Measurements from ENCODE around the gene TTC28. TPM values are rescaled to one million over a fixed set of nuclear protein-coding genes. Genes with fewer than 3 reads are reported as not detected.
"Not testable (repeated sequence)": the region's sequence is repeated elsewhere in the genome, so short reads cannot be mapped to it uniquely, and the experiment has no call there.

The TTC28 gene
- total RNA-seq, 1 donor from 2014 or later: 23.2 TPM

GRCh38 chr22:28198692-28199091, 480.9 kb downstream of the TTC28 start:
- TF ChIP-seq CTCF (IDR thresholded peaks at IDR 0.05; ENCODE audit: insufficient read depth, low read depth, low read length): no peak
- no peak for TF ChIP-seq EZH2 (IDR thresholded peaks at IDR 0.05; ENCODE audit: insufficient read depth, low read length)
- H3K4me1 Mint-ChIP-seq (ENCODE audit: low read depth, unreplicated experiment): no peaks in the 10 kb centered on the region
- H4K20me1 ChIP-seq (ENCODE audit: insufficient read depth, low read length): no peaks in the 10 kb centered on the region
- H3K79me2 ChIP-seq (ENCODE audit: insufficient read depth, low read length): no peaks in the 10 kb centered on the region
- H3K9me3 ChIP-seq (ENCODE audit: insufficient read depth, low read depth, low read length): no peaks in the 10 kb centered on the region
- DNase-seq (ENCODE audit: low read depth) (no peak), FAIRE-seq (no peak)
- no peak overlapping the region for H2AFZ ChIP-seq (ENCODE audit: low read depth, low read length)
- no peak overlapping the region for H3K4me3 ChIP-seq (ENCODE audit: insufficient read depth, low read depth, low read length)
- H3K9ac ChIP-seq (ENCODE audit: low read length): no peak overlapping the region
- no peak overlapping the region for H3K4me2 ChIP-seq (ENCODE audit: low read length)
- no peaks in the 10 kb centered on the region for H3K36me3 ChIP-seq (ENCODE audit: insufficient read depth, low read length)
- H3K9me3 Mint-ChIP-seq (ENCODE audit: unreplicated experiment): peaks cover 2% of the 10 kb centered on the region
- H3K27ac ChIP-seq (ENCODE audit: low read depth, low read length): no peak overlapping the region
- H3K4me3 Mint-ChIP-seq (ENCODE audit: unreplicated experiment): no peak overlapping the region
- no peaks in the 10 kb centered on the region for H3K36me3 Mint-ChIP-seq (ENCODE audit: low read depth, unreplicated experiment)
- H3K27ac Mint-ChIP-seq (ENCODE audit: unreplicated experiment): no peak overlapping the region
- H3K27me3 Mint-ChIP-seq (ENCODE audit: low read depth, unreplicated experiment): no peaks in the 10 kb centered on the region
- H3K4me1 ChIP-seq (ENCODE audit: insufficient read depth, low read length): no peaks in the 10 kb centered on the region
- H3K27me3 ChIP-seq (ENCODE audit: insufficient read depth, low read length): no peaks in the 10 kb centered on the region

GRCh38 chr22:28191571-28191970, 488.1 kb downstream of the TTC28 start:
- H4K20me1 ChIP-seq (ENCODE audit: insufficient read depth, low read length); H3K27me3 ChIP-seq (ENCODE audit: insufficient read depth, low read length); H3K27me3 Mint-ChIP-seq (ENCODE audit: low read depth, unreplicated experiment); H3K4me1 ChIP-seq (ENCODE audit: insufficient read depth, low read length); H3K79me2 ChIP-seq (ENCODE audit: insufficient read depth, low read length); H3K4me2 ChIP-seq (ENCODE audit: low read length); H2AFZ ChIP-seq (ENCODE audit: low read depth, low read length); H3K27ac ChIP-seq (ENCODE audit: low read depth, low read length); FAIRE-seq; H3K4me1 Mint-ChIP-seq (ENCODE audit: low read depth, unreplicated experiment); H3K4me3 Mint-ChIP-seq (ENCODE audit: unreplicated experiment); H3K9ac ChIP-seq (ENCODE audit: low read length); DNase-seq (ENCODE audit: low read depth); H3K36me3 ChIP-seq (ENCODE audit: insufficient read depth, low read length); H3K9me3 ChIP-seq (ENCODE audit: insufficient read depth, low read depth, low read length); H3K27ac Mint-ChIP-seq (ENCODE audit: unreplicated experiment); H3K36me3 Mint-ChIP-seq (ENCODE audit: low read depth, unreplicated experiment); H3K4me3 ChIP-seq (ENCODE audit: insufficient read depth, low read depth, low read length): not testable (repeated sequence)
- peaks cover 12% of the 10 kb centered on the region for H3K9me3 Mint-ChIP-seq (ENCODE audit: unreplicated experiment)

- Histone ChIP-seq H3K9me3 (ENCODE audit: insufficient read depth, low read depth, low read length) (no peaks in the 10 kb centered on the region), H3K9ac (ENCODE audit: low read length) (no peak overlapping the region), H3K27me3 (ENCODE audit: insufficient read depth, low read length) (no peaks in the 10 kb centered on the region), H3K4me1 (ENCODE audit: insufficient read depth, low read length) (no peaks in the 10 kb centered on the region), H3K27ac (ENCODE audit: low read depth, low read length) (no peak overlapping the region), H3K4me3 (ENCODE audit: insufficient read depth, low read depth, low read length) (no peak overlapping the region), H2AFZ (ENCODE audit: low read depth, low read length) (no peak overlapping the region), H3K79me2 (ENCODE audit: insufficient read depth, low read length) (no peaks in the 10 kb centered on the region), H4K20me1 (ENCODE audit: insufficient read depth, low read length) (no peaks in the 10 kb centered on the region), H3K4me2 (ENCODE audit: low read length) (no peak overlapping the region), H3K36me3 (ENCODE audit: insufficient read depth, low read length) (no peaks in the 10 kb centered on the region)
- FAIRE-seq: no peak
- peaks cover 6% of the 10 kb centered on the region for H3K36me3 Mint-ChIP-seq (ENCODE audit: low read depth, unreplicated experiment)
- no peaks in the 10 kb centered on the region for H3K4me1 Mint-ChIP-seq (ENCODE audit: low read depth, unreplicated experiment)
- H3K27ac Mint-ChIP-seq (ENCODE audit: unreplicated experiment): no peak overlapping the region
- peaks cover 8% of the 10 kb centered on the region for H3K9me3 Mint-ChIP-seq (ENCODE audit: unreplicated experiment)
- H3K4me3 Mint-ChIP-seq (ENCODE audit: unreplicated experiment): no peak overlapping the region
- no peak for TF ChIP-seq CTCF (IDR thresholded peaks at IDR 0.05; ENCODE audit: insufficient read depth, low read depth, low read length)
- no peak for TF ChIP-seq EZH2 (IDR thresholded peaks at IDR 0.05; ENCODE audit: insufficient read depth, low read length)
- no peak for DNase-seq (ENCODE audit: low read depth)
- no peaks in the 10 kb centered on the region for H3K27me3 Mint-ChIP-seq (ENCODE audit: low read depth, unreplicated experiment)
These were observed 491.3 kb downstream of the TTC28 start for GRCh38 chr22:28188178-28188879.
